ENCODE data around the gene DEXI. TPM values are rescaled to one million over a fixed set of nuclear protein-coding genes. Genes with fewer than 3 reads are reported as not detected.

DEXI gene
- total and polyA plus RNA-seq, 7 donors = 13.9 to 99.9 (median 55.0) TPM

GRCh38 chr16:10972108-10972818 is 30.0 kb upstream of the DEXI start:
- H3K27ac ChIP-seq = peak overlapping the region in 2 of 4 donors; percentile 29 to 41
- no peaks in the 10 kb centered on the region for H3K9me3 ChIP-seq
- TF ChIP-seq POLR2AphosphoS5 (IDR thresholded peaks at IDR 0.05) = no peak
- no peak for TF ChIP-seq EP300 (IDR thresholded peaks at IDR 0.05)
- no peak for TF ChIP-seq CTCF (IDR thresholded peaks at IDR 0.05)
- TF ChIP-seq POLR2A (IDR thresholded peaks at IDR 0.05) = no peak
- 68 to 77% methylated on average over 4 of the region's 4 CpGs for WGBS, 2 donors
- intact Hi-C loops (cut with DNase I) = loop anchor here (10.0 kb wide), 1 partner anchor 213 kb away; no protein-coding TSS in a partner anchor
- DNase-seq = no peak
- H3K36me3 ChIP-seq = peaks cover 0 to 45% (median 6%) of the 10 kb centered on the region in 4 donors
- H3K27me3 ChIP-seq = no peaks in the 10 kb centered on the region
- peaks cover 0 to 8% (median 5%) of the 10 kb centered on the region in 4 donors for H3K4me1 ChIP-seq
- H3K4me3 ChIP-seq = no peak overlapping the region

GRCh38 chr16:10971560-10971961 is 29.3 kb upstream of the DEXI start:
- peak; percentile 76 for DNase-seq
- Histone ChIP-seq H3K27me3 (no peaks in the 10 kb centered on the region), H3K4me1 (peaks cover 0 to 8% (median 5%) of the 10 kb centered on the region in 4 donors), H3K27ac (peak overlapping the region in 2 of 4 donors; percentile 29 to 41), H3K36me3 (peaks cover 0 to 39% (median 4%) of the 10 kb centered on the region in 4 donors), H3K9me3 (no peaks in the 10 kb centered on the region), H3K4me3 (no peak overlapping the region)
- intact Hi-C loops (cut with DNase I) = loop anchor here (1.0 to 10.0 kb wide), 2 partner anchors 213 to 284 kb away; no protein-coding TSS in a partner anchor
- 67 to 72% methylated on average over 3 of the region's 3 CpGs for WGBS, 2 donors
- TF ChIP-seq POLR2AphosphoS5 (IDR thresholded peaks at IDR 0.05) (peak in 1 of 4 donors; percentile 13), EP300 (IDR thresholded peaks at IDR 0.05) (no peak), CTCF (IDR thresholded peaks at IDR 0.05) (peak; percentile 37 to 81 (median 72)), POLR2A (IDR thresholded peaks at IDR 0.05) (no peak)

- Histone ChIP-seq H3K9me3 (no peaks in the 10 kb centered on the region), H3K27ac (no peak overlapping the region), H3K36me3 (peaks cover 0 to 34% (median 4%) of the 10 kb centered on the region in 4 donors), H3K27me3 (no peaks in the 10 kb centered on the region), H3K4me1 (peaks cover 0 to 8% (median 5%) of the 10 kb centered on the region in 4 donors), H3K4me3 (no peak overlapping the region)
- intact Hi-C loops (cut with DNase I) = loop anchor here (10.0 kb wide), 1 partner anchor 215 kb away; no protein-coding TSS in a partner anchor
- WGBS, 2 donors = 96 to 97% methylated on average over 2 of the region's 2 CpGs
- no peak for DNase-seq
- TF ChIP-seq POLR2A (IDR thresholded peaks at IDR 0.05) (no peak), EP300 (IDR thresholded peaks at IDR 0.05) (no peak), POLR2AphosphoS5 (IDR thresholded peaks at IDR 0.05) (no peak), CTCF (IDR thresholded peaks at IDR 0.05) (no peak)
These were observed 27.8 kb upstream of the DEXI start for GRCh38 chr16:10970065-10970464.

- WGBS, 2 donors = 61 to 77% methylated on average over 1 of the region's 1 CpG
- Histone ChIP-seq H3K4me3 (no peak overlapping the region), H3K9me3 (no peaks in the 10 kb centered on the region), H3K27ac (no peak overlapping the region), H3K27me3 (no peaks in the 10 kb centered on the region), H3K4me1 (peaks cover 0 to 10% (median 5%) of the 10 kb centered on the region in 4 donors), H3K36me3 (peaks cover 0 to 33% (median 2%) of the 10 kb centered on the region in 4 donors)
- TF ChIP-seq POLR2AphosphoS5 (IDR thresholded peaks at IDR 0.05) (no peak), POLR2A (IDR thresholded peaks at IDR 0.05) (no peak), CTCF (IDR thresholded peaks at IDR 0.05) (no peak), EP300 (IDR thresholded peaks at IDR 0.05) (no peak)
- no peak for DNase-seq
- intact Hi-C loops (cut with DNase I) = loop anchor here (5.0 to 10.0 kb wide), 4 partner anchors 215 to 825 kb away; partner anchors contain the start of genes SNN and ZC3H7A
These were observed 27.3 kb upstream of the DEXI start for GRCh38 chr16:10969615-10970014.
